ENCODE results near the gene ZNF35.

Gene ZNF35

GRCh38 chr3:44685128-44685800 is 36.7 kb downstream of the ZNF35 start:
- peak; percentile 26 to 54 for DNase-seq (ENCODE audit: low read depth in 2 of 2)

- DNase-seq (ENCODE audit: low read depth in 2 of 2): no peak
Observed at GRCh38 chr3:44687898-44688297, 39.4 kb downstream of the ZNF35 start.

Measured in stimulated activated CD8-positive, alpha-beta memory T cell treated with anti-CD3 and anti-CD28 coated beads, Interleukin-7, amount 100 ng/mL, for 4 hours (primary cell).